HG02642 (cell line): ENCODE measurements around the gene EIPR1.
"Not testable (repeated sequence)": the region's sequence is repeated elsewhere in the genome, so short reads cannot be mapped to it uniquely, and the experiment has no call there.

Experiments used
- ATAC-seq: cut with Tn5 transposase; IDR thresholded peaks from one replicate; pipeline ENCODE4 v1.9.1; 2021; ENCODE audit warnings: mild to moderate bottlenecking; ENCODE audit not compliant: unreplicated experiment, poor library complexity

The EIPR1 gene

DNA sequence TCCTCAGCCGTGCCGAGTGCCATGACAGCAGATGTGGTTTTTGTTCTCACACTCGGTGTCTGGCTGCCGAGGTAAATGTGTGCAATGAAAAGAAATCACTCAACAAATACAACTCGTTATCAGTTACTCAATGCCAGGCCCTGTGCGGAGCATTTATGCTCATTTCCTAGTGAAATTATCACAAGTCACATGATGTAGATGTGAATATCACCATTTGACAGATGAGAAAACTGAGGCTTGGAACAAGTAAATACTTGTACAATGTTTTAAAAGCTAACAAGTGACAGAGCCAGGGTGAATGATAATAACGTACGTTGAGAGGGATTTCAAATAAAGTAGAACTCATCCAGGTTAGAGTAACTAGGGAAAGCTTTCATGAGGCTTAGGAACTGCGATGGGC is 174.7 kb downstream of the EIPR1 start:
- ATAC-seq, result no peak

DNA sequence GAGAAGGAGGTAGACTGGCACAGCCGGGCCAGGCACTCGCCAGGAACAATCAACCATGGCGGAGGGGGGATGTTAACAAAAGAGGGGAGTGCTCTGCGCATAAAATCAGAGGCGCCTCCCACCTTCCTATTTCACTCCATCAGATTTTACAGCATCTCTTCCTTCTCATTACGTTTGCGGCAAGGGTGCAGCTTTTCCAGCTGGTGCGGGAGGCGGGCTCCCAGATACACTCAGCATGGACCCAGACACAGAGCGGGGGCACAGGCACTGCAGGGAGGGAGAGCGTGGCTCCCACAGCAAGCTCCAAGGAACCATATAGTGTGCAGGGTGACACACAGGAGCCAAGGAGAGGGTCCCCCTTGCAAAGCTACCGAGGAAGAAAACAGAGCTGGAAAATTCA is 176.3 kb downstream of the EIPR1 start:
- no peak for ATAC-seq

DNA sequence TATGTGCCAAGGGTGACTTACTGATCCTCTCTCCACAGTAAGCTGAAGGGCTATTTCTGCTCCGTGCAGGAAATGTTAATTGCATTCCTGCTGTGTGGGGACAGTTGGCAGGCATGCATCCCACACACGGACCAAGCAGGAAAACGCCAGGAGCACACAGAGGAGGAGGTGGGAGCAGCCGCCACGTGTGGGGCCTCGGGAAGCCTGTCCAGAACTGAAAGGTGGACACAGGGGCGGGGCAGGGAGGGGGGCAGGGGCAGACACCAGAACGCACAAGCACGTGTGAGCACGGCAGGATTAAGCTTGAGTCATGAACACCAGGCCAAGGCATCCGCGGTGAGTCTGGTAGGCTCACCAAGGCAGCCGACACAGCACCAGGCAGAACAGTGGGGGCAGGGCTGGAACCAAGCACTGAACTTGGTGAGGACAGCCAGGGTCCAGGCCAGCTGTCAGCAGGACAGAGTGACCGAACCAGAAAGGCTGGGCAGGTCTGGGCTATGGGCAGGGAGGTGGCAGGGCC is 177.1 kb downstream of the EIPR1 start:
- ATAC-seq, result no peak

DNA sequence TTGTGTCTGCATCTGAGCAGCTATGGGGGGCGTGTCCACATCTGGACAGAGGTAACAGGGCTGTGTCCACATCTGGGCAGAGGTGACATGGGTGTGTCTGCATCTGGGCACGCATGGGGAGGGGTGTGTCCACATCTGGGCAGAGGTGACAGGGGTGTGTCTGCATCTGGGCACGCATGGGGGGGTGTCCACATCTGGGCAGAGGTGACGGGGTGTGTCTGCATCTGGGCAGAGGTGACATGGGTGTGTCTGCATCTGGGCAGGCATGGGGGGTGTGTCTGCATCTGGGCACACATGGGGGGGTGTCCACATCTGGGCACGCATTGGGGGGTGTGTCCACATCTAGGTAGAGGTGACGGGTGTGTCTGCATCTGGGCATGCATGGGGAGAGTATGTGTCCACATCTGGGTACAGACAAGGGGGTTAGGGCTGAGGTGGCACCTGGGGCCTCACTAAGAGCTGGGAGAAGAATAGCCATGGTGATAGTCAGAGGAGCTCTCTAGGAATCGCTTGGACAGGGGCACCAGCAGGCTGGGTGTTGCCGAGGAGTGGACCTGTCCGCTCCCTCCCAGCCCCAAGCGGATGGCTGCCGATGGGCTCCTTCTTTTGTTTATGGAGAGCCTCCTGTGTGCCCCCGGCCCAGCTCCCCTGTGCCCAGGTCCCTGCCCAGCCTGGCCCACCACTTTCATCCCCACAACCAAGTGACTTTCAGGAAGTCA is 177.8 kb downstream of the EIPR1 start:
- ATAC-seq, result no peak

DNA sequence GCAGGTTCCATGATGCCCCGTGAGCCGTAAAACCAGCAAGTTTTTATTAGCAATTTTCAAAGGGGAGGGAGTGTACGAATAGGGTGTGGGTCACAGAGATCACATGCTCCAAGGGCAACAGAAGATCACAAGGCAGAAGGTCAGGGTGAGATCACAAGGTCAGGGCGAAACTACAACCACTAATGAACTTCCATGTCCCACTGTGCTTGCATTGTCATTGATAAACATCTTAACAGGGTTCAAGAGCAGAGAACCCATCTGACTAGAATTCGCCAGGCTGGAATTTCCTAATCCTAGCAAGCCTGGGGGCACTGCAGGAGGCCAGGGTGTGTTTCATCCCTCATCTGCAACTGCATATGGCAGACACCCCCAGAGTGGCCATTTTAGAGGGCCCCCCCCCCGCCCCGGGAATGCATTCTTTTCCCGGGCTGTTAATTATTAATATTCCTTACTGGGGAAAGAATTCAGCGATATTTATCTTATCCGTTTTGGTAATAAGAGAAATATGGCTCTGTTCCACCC is 178.9 kb downstream of the EIPR1 start:
- not testable (repeated sequence) for ATAC-seq

DNA sequence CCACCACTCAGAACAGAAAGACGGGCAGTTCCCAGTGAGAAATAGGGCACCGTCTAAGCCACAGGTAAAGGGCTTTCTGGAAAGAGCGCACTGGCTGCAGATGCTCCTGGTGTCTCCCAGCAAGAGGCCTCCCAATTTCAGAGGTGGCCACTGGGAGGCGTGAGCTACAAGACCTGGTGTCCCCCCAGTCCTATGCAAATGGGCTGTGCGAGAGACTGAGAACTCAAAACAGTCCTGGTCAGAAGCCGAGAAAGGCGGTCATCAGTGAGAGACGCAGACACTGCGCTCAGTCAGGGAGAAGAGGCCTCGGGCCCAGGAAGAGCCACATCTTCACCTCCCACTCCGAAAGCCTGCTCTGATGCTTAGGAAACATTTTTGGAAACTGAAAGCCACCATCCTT is 179.5 kb downstream of the EIPR1 start:
- no peak for ATAC-seq

DNA sequence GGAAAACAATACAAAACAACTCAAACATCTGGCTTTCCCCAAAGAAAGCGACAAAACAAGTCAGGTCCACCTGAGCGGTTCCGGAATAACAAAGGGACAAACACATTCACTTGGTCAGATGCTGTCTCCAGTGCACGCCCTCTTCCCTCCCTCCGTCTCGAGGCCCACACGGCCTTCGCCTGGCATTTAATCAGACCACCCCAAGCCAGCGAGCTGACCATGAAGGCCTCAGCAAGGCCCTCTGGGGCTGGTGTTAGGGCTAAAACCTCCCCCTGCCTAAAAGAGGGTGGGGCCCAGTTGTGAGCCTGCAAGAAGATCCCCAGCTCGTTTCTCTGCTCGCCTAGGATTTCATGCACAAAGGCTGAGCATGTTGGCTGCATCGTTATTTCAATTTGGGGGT is 180.3 kb downstream of the EIPR1 start:
- ATAC-seq, result no peak

DNA sequence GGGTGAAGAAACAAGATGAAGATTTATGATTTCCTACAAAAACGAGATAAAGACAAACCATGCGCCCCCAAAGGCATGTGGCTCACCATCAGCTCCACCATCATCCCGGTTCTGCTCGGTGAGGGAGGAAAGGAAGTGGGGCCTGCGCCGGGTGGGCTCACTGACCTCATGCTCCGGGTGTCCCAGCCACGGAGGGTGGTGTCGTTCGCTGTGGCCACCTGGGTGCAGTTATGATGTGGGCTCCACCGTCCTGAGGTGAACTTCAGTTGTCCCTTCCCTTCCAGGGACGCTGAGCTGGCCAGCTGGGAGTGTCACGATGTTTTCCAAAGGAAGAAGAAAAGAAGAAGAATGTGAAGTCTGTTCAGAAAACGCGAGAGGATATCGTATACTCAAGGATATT is 180.9 kb downstream of the EIPR1 start:
- ATAC-seq, result no peak

DNA sequence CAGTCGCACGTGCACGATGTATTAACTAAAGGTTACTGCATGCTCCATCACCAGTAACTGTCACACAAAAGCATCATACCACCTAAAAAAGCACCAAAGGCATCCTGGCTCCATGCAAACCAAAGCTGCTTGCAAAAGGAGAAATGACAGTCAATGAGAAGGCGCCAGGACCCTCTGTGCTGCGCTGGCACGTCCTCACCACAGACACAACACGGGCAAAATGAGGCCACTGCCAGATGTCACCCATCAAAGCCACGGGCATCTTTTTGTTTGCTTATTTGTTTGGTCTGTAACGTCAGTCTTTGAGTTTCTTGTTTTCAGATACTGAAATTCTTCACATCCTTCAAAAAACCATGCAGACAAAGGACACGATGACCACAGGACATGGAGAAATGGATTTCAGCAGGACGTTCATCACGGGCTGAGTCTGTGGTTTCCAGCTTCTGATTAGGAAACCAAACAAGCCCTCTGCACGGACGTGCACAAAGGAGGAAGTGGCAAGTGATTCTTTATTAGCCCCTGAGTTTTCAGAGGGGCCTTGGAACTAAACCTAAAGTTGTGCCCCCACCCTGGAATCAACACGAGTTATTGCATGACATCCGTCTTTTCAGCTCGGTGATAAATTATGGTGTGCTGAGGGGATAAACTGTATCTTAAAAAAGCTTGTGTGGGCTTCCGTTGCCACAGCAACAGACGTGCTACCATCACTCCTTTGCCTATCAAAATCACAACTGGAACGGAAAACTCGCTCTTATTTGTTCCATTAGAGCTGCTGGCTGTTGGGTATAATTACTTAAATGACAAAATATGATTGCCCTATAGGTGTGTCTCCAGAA is 181.8 kb downstream of the EIPR1 start:
- no peak for ATAC-seq

DNA sequence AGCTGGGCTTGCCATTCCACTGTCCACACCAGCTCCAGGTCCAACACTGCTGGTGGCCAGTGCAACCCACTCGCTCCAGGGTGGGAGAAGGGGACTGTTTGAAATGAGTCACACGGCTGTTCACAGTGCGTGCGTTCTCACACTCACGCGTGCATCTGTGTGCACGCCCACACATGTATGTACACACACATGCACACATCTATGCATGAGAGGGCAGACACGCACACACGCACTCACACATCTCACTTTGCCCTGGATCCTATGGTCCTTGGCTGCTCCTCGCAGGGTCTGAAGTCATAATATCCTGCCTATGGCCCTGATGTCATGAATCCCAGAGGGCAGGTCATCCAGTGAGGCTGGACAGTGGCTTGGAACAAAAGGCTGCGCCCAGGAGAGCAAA is 182.8 kb downstream of the EIPR1 start:
- no peak for ATAC-seq

DNA sequence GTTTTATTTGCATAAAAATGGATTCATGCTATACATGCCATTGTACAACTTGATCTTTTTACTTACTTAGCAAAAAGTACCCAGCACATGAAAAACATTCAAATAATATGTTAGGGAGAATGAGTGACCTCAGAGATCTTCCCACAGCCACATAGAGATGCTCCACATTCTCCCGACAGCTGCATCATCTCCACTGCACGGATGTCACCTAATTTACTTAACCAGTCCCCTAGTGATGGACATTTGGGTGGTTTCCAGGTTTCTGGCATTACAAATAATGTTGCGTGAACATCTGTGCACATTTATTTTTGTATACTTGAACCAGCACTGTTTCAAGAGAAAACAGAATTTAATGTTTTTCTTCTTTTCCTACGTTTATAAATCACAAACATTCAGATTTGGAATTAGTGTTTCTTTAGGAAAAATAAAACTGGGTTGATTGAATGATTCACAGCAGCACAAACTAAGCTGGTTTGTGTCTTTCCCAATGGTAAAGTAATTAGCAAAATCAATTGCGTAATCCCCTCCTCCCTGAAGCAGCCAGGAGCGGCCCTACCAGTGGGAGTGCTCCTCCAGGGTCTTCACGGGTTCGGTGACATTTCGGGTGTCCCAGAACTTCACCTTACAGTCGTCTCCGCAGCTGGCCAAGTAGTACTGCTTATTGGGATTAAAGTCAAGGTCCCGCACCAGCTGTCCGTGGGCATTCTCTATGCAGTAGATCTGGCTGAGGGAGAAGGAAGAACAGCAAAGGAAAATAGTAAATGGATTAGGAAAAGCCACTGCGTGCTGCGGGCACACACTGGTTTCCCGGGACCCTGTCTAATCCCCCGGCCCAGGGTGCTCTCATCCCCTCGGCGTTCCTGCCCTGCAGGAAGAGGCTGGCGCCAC is 183.9 kb downstream of the EIPR1 start:
- no peak for ATAC-seq

DNA sequence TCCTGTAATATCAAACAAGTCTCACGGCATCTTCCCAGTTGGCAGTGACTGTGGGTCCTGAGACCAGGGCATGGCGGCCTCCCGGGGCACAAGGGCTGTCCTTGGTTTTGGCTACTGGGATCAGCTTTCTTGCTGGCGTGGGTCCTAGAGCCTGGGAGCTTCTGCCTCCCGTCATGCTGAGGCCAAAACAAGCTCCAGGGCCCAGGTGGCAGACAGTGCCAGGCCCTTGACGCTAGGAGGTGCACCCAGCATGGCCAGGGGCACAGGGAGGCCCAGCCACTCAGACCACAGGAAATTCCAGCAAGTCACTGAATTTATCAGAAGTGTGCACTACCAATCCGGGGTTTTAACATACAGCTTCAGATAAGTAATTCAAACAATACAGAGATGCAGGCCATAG is 184.7 kb downstream of the EIPR1 start:
- no peak for ATAC-seq

DNA sequence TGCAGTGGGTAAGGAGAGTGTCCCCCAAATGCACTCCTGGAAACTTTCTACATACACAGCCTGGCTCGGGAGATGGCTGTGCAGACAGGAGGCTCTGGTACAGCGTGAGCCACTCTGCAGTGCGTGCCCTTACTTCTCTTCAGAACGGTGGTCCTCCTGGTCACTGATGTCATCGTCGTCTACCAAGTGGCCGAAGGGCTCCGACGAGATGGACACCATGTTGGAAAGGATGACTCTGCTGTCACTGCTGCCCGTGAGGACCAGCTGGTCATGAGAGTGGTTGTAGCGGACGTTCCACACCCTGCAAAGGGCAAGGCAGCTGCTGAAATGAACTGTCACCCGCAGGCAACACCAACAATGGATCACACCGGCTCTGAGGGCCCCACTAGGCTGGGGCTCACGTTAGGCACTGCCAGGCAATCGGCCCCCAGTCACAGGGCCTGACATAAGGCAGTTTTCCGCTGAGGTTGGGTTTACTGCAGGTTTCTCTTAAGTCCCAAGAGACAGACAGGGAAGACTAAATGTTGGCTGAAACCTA is 185.3 kb downstream of the EIPR1 start:
- no peak for ATAC-seq

DNA sequence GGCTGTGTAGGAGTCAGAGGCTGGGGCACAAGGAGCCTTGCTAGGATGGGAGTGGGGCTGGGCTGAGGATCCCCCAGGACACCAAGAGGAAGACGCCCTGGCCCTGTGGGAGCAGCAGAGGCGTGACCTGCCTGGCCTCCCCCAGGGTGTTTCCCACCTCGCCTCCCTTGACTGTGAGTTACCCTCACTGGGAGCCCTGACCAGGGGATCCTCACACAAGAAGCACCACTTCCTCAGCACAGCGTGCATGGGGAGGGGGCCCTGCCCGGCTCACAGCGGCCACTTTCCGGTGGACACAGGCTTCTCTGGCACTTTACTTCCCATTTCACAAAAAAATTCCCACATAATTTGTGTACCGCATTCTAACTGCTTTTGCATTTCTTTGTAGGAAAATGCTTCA is 187.7 kb downstream of the EIPR1 start:
- ATAC-seq, result peak; percentile 57

DNA sequence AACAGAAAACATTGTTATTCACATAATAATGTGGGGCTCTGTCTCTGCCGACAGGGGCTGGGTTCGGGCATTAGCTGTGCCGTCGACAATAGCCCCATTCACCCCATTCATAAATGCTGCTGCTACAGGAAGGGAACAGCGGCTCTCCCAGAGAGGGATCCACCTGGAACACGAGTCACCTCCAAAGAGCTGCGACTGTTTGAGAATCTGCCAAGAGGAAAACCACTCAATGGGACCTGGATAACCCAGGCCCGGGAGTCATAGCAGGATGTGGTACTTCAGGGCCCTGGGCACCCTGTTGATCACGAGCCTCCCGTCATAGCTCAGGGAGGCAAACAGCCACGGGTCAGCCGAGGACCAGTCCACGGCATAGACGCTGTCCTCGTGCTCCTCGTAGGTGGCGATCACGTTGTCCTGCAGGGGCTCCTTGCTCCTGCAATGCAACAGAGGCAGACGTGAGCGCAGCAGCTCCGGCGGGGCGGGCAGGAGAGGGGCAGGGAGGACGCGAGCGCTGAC is 188.5 kb downstream of the EIPR1 start:
- ATAC-seq, result no peak

DNA sequence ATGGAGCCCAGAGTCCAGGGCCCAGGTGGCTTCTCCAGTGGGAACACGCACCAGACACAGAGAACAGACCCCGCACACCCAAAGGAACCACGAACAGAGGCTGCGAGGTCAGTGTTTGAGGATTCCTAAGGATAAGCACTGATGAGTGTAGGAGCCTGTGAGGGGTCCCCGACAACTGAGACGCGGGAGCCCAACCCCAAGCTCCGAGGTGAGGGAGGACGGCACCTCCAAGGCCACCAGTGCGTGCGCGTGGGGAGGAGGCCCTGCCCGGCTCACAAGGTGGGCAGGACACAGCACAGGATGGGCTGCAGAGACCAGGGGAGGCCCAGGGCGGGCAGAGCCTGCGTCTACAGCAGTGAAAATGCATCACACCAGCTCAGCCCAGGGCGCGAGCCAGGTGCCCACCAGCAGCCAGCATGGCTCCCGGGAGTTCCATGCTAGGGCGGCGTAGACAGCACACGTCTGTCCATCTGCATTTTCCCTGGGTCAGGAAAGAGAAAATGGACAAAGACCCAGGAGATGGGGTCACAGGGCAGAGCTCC is 189.1 kb downstream of the EIPR1 start:
- ATAC-seq, result no peak

DNA sequence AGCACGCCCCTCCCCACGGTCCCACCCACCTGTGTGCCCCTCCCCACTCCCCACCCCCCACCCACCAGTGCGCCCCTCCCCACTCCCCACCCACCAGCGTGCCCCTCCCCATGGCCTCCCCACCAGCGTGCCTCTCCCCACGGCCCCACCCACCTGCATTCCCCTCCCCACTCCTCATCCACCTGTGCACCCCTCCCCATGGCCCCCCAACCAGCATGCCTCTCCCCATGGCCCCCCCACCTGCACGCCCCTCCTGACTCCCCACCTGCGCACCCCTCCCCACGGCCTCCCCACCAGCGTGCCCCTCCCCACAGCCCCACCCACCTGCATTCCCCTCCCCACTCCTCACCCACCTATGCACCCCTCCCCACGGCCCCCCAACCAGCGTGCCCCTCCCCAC is 190.2 kb downstream of the EIPR1 start:
- ATAC-seq, result no peak

DNA sequence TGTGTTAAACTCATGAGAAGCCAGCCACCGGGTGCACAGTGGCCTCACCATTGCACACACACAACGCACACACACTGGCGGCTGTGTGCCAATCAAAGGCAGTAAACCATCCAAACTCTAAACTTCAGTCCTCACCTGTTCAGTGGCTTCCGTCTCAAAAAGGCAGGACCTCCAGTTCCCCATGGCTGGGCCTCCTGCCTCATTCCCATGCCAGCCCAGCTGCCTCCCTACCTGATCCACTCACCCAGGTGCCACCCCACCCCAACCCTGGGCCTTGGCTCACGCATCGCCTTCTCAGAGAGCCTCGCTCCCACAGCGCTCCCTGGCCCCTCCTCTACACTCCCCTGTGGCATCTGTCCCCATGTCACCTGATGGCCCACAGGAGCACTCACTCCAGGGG is 190.9 kb downstream of the EIPR1 start:
- ATAC-seq, result no peak

DNA sequence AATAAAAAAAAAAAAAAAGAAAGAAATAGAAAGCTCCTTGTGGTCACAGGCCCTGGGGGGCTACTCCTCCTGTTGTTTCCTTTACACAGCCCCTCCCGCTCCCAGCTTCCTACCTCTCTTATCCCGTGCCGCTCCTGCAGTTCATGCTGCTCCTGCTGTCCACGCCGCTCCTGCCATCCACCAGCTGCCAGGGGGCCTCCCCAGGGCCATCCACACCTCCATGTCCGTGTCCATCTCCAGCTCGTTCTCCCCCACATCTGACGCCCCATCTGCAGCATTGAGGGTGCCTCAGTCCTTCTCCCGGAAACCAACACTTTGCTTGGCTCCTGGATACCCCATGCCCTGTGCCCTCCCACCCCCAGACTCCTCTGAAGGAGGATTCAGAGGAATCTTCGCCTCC is 191.7 kb downstream of the EIPR1 start:
- ATAC-seq, result no peak

DNA sequence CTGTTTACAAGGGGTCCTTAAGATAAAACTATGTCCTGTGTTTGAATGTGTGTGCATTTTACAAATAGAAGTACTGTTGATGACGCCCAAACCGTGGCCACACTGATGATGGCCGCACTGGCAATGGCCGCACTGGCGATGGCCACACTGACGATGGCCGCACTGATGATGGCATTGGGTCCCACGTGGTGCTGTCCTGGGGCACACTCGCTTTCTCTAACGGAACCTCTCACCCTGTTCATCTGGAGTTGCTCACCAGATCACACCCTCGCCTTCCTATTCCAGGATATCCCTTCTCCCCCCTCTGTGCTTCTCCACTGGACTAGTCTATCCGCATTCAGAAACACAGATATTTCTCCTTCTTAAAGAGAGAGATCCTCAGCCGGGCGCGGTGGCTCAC is 192.4 kb downstream of the EIPR1 start:
- ATAC-seq, result no peak
